GM12873 (cell line): ENCODE data around the gene GNAT3.

Source experiments
- CTCF ChIP-seq: IDR thresholded peaks from 2 replicates; pipeline ENCODE4 v1.5.1; 2012; ENCODE audit warnings: low read depth, mild to moderate bottlenecking, moderate library complexity, low read length, control low read depth; ENCODE audit not compliant: insufficient read depth; ENCODE audit errors: missing control alignments

The GNAT3 gene

GRCh38 chr7:80450621-80451308 is 61.1 kb downstream of the GNAT3 start:
- TF ChIP-seq CTCF, result no peak

GRCh38 chr7:80449836-80450235 is 62.0 kb downstream of the GNAT3 start:
- no peak for TF ChIP-seq CTCF

- TF ChIP-seq CTCF, result no peak
These were observed 66.5 kb downstream of the GNAT3 start for GRCh38 chr7:80445351-80445750.

- TF ChIP-seq CTCF, result no peak
These were observed 67.1 kb downstream of the GNAT3 start for GRCh38 chr7:80444811-80445210.

GRCh38 chr7:80443325-80443724 is 68.5 kb downstream of the GNAT3 start:
- TF ChIP-seq CTCF, result no peak

GRCh38 chr7:80440883-80441282 is 71.0 kb downstream of the GNAT3 start:
- no peak for TF ChIP-seq CTCF

- no peak for TF ChIP-seq CTCF
These were observed 71.7 kb downstream of the GNAT3 start for GRCh38 chr7:80439894-80440821.
